B cell (primary cell): ENCODE measurements around the gene BMS1.

Experiments
- CTCF ChIP-seq: fragments of 200-600 bp; IDR thresholded peaks from one replicate; pipeline ENCODE4 v1.8.0; 2022; ENCODE audit warnings: antibody characterized with exemption, mild to moderate bottlenecking
- EZH2 ChIP-seq: IDR thresholded peaks from 2 replicates; pipeline ENCODE4 v1.6.1; 2012; ENCODE audit warnings: borderline replicate concordance, low read depth, mild to moderate bottlenecking, moderate library complexity, low read length; ENCODE audit not compliant: insufficient read depth, poor library complexity, severe bottlenecking

- TF ChIP-seq CTCF: peak; percentile 54
- no peak for TF ChIP-seq EZH2
Observed at GRCh38 chr10:42753126-42753506, 29.5 kb upstream of the BMS1 start.
